NCI-H2196 treated with DMSO at 0.1 percent for 48 hours (cell line): ENCODE data around the gene PHKA2.
"Not testable (repeated sequence)": the region's sequence is repeated elsewhere in the genome, so short reads cannot be mapped to it uniquely, and the experiment has no call there.

Experiments used
- DNase-seq: peaks from one replicate; lab custom pipeline; 2025; ENCODE audit not compliant: unreplicated experiment; lab: John Stamatoyannopoulos, UW

PHKA2 gene

GRCh38 chrX:18983666-18984380 lies at the start of gene PHKA2:
Gene PHKA2, minus strand, starts transcription at chrX:18984114. Its CDS starts 182 bp downstream, at chrX:18983932.
- DNase-seq, result peak; percentile 7

GRCh38 chrX:19030805-19031204 lies 46.9 kb upstream of the PHKA2 start:
- no peak for DNase-seq

- no peak for DNase-seq
Measured at GRCh38 chrX:19028560-19028959, 44.6 kb upstream of the PHKA2 start.

GRCh38 chrX:19024366-19024765 lies 40.5 kb upstream of the PHKA2 start:
- no peak for DNase-seq

- DNase-seq, result no peak
Measured at GRCh38 chrX:19019996-19020395, 36.1 kb upstream of the PHKA2 start.

- DNase-seq, result no peak
Measured at GRCh38 chrX:19017271-19017670, 33.4 kb upstream of the PHKA2 start.

- not testable (repeated sequence) for DNase-seq
Measured at GRCh38 chrX:19016614-19017013, 32.7 kb upstream of the PHKA2 start.

GRCh38 chrX:19007868-19008267 lies 24.0 kb upstream of the PHKA2 start:
- no peak for DNase-seq

GRCh38 chrX:19007011-19007410 lies 23.1 kb upstream of the PHKA2 start:
- DNase-seq, result no peak

- no peak for DNase-seq
Measured at GRCh38 chrX:19005909-19006308, 22.0 kb upstream of the PHKA2 start.

GRCh38 chrX:19003756-19004155 lies 19.8 kb upstream of the PHKA2 start:
- no peak for DNase-seq

GRCh38 chrX:18998653-18999052 lies 14.7 kb upstream of the PHKA2 start:
- DNase-seq, result no peak

- no peak for DNase-seq
Measured at GRCh38 chrX:18997916-18998315, 14.0 kb upstream of the PHKA2 start.

- DNase-seq, result no peak
Measured at GRCh38 chrX:18996536-18996935, 12.6 kb upstream of the PHKA2 start.

GRCh38 chrX:18995221-18995620 lies 11.3 kb upstream of the PHKA2 start:
- DNase-seq, result no peak

- no peak for DNase-seq
Measured at GRCh38 chrX:18994713-18995112, 10.8 kb upstream of the PHKA2 start.

- no peak for DNase-seq
Measured at GRCh38 chrX:18992829-18993228, 8.9 kb upstream of the PHKA2 start.

GRCh38 chrX:18985186-18985435 lies 1.2 kb upstream of the PHKA2 start:
- no peak for DNase-seq

GRCh38 chrX:18984381-18985185 lies 669 bp upstream of the PHKA2 start:
- DNase-seq, result peak; percentile 62

GRCh38 chrX:18981124-18981807 lies 2.6 kb downstream of the PHKA2 start:
- no peak for DNase-seq

GRCh38 chrX:18980262-18980661 lies 3.7 kb downstream of the PHKA2 start:
- not testable (repeated sequence) for DNase-seq

GRCh38 chrX:18974993-18975392 lies 8.9 kb downstream of the PHKA2 start:
- no peak for DNase-seq
